ENCODE data around the gene ZSCAN5B. TPM values are rescaled to one million over a fixed set of nuclear protein-coding genes. Genes with fewer than 3 reads are reported as not detected.

Gene ZSCAN5B
- total and polyA plus RNA-seq, 2 of the 13 experiments (the other 11 are each of a cell fraction or from before 2014, with no cell fraction given): not detected

- TF ChIP-seq IKZF4 (CRISPR knock-in tag; IDR thresholded peaks at IDR 0.05; ENCODE audit: borderline replicate concordance, low read depth, not compliant biosample characterization) (no peak), GZF1 (CRISPR knock-in tag; IDR thresholded peaks at IDR 0.05) (0 out of 2 replicates have a peak, but pooled peaks have one; percentile 34), ZNF12 (CRISPR knock-in tag; IDR thresholded peaks at IDR 0.05) (0 out of 2 replicates have a peak, but pooled peaks have one; percentile 16), TIGD3 (CRISPR knock-in tag; IDR thresholded peaks at IDR 0.05; ENCODE audit: borderline replicate concordance) (peak; percentile 85; the same call in 1 of the 2 replicates), ZSCAN22 (CRISPR knock-in tag; IDR thresholded peaks at IDR 0.05) (no peak), SIX1 (CRISPR knock-in tag; IDR thresholded peaks at IDR 0.05; ENCODE audit: borderline replicate concordance) (no peak), CREB1 (IDR thresholded peaks at IDR 0.05) (peak; percentile 77), CREB1 (CRISPR knock-in tag; IDR thresholded peaks at IDR 0.05) (peak; percentile 47; the same call in 1 of the 2 replicates), NFYB (CRISPR knock-in tag; IDR thresholded peaks at IDR 0.05) (no peak), ZNF296 (CRISPR knock-in tag; conservative IDR thresholded peaks at IDR 0.05) (no peak), ZSCAN20 (CRISPR knock-in tag; IDR thresholded peaks at IDR 0.05; ENCODE audit: borderline replicate concordance) (no peak), HMG20A (CRISPR knock-in tag; IDR thresholded peaks at IDR 0.05; ENCODE audit: borderline replicate concordance) (peak; percentile 28; the same call in 1 of the 2 replicates), SSRP1 (CRISPR knock-in tag; IDR thresholded peaks at IDR 0.05) (no peak), ZNF362 (CRISPR knock-in tag; IDR thresholded peaks at IDR 0.05; ENCODE audit: borderline replicate concordance) (no peak; the same call in 1 of the 2 replicates), TEF (CRISPR knock-in tag; IDR thresholded peaks at IDR 0.05) (no peak), GATAD1 (CRISPR knock-in tag; IDR thresholded peaks at IDR 0.05) (peak; percentile 56; the same call in 1 of the 2 replicates), NBN (conservative IDR thresholded peaks at IDR 0.05) (no peak), ZNF670 (CRISPR knock-in tag; IDR thresholded peaks at IDR 0.05; ENCODE audit: borderline replicate concordance) (peak; percentile 90; the same call in 1 of the 2 replicates), ZNF30 (CRISPR knock-in tag; IDR thresholded peaks at IDR 0.05) (no peak), E2F2 (CRISPR knock-in tag; IDR thresholded peaks at IDR 0.05; ENCODE audit: borderline replicate concordance) (no peak), ZBTB3 (CRISPR knock-in tag; IDR thresholded peaks at IDR 0.05; ENCODE audit: borderline replicate concordance, low read depth) (no peak), ZBTB4 (CRISPR knock-in tag; IDR thresholded peaks at IDR 0.05; ENCODE audit: borderline replicate concordance) (0 out of 2 replicates have a peak, but pooled peaks have one; percentile 31)
These were observed 27.3 kb downstream of the ZSCAN5B start (continued) for GRCh38 chr19:56170261-56170660.
